DND-41 (cell line): ENCODE results near the gene ABCA7.

ENCODE experiments used
- EZH2 ChIP-seq: IDR thresholded peaks from 3 replicates; pipeline ENCODE4 v1.6.1; 2012; ENCODE audit warnings: borderline replicate concordance, low read depth, mild to moderate bottlenecking, moderate library complexity, low read length, inconsistent platforms; ENCODE audit not compliant: severe bottlenecking
- TF ChIP-seq, protein P1 (sequence below): IDR thresholded peaks from 2 replicates; pipeline ENCODE4 v1.5.1; 2012; ENCODE audit warnings: borderline replicate concordance, low read length, moderate library complexity, mild to moderate bottlenecking; ENCODE audit not compliant: poor library complexity, severe bottlenecking; ENCODE audit errors: extremely low read depth

DNA sequence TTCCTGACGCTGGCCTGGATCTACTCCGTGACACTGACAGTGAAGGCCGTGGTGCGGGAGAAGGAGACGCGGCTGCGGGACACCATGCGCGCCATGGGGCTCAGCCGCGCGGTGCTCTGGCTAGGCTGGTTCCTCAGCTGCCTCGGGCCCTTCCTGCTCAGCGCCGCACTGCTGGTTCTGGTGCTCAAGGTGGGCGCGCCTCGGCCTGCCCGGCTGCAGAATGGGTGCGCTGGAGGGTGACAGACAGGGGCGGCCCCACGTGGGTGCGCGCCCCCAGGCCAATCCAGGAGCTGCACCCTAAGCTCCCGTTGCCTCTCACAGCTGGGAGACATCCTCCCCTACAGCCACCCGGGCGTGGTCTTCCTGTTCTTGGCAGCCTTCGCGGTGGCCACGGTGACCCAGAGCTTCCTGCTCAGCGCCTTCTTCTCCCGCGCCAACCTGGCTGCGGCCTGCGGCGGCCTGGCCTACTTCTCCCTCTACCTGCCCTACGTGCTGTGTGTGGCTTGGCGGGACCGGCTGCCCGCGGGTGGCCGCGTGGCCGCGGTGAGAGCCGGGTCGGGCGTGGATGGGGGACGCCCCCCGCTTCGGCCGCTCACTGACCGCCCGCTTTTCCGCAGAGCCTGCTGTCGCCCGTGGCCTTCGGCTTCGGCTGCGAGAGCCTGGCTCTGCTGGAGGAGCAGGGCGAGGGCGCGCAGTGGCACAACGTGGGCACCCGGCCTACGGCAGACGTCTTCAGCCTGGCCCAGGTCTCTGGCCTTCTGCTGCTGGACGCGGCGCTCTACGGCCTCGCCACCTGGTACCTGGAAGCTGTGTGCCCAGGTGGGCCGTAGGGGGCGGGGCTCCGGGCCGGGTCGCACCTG lies 7.2 kb downstream of the ABCA7 start:
- TF ChIP-seq EZH2 = no peak
- TF ChIP-seq, protein P1, sequence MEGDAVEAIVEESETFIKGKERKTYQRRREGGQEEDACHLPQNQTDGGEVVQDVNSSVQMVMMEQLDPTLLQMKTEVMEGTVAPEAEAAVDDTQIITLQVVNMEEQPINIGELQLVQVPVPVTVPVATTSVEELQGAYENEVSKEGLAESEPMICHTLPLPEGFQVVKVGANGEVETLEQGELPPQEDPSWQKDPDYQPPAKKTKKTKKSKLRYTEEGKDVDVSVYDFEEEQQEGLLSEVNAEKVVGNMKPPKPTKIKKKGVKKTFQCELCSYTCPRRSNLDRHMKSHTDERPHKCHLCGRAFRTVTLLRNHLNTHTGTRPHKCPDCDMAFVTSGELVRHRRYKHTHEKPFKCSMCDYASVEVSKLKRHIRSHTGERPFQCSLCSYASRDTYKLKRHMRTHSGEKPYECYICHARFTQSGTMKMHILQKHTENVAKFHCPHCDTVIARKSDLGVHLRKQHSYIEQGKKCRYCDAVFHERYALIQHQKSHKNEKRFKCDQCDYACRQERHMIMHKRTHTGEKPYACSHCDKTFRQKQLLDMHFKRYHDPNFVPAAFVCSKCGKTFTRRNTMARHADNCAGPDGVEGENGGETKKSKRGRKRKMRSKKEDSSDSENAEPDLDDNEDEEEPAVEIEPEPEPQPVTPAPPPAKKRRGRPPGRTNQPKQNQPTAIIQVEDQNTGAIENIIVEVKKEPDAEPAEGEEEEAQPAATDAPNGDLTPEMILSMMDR = no peak
